ENCODE results near the gene ZNF230.
A peak's percentile ranks its signal among the peaks of the same experiment; 100 is the strongest.

The ZNF230 gene

DNA sequence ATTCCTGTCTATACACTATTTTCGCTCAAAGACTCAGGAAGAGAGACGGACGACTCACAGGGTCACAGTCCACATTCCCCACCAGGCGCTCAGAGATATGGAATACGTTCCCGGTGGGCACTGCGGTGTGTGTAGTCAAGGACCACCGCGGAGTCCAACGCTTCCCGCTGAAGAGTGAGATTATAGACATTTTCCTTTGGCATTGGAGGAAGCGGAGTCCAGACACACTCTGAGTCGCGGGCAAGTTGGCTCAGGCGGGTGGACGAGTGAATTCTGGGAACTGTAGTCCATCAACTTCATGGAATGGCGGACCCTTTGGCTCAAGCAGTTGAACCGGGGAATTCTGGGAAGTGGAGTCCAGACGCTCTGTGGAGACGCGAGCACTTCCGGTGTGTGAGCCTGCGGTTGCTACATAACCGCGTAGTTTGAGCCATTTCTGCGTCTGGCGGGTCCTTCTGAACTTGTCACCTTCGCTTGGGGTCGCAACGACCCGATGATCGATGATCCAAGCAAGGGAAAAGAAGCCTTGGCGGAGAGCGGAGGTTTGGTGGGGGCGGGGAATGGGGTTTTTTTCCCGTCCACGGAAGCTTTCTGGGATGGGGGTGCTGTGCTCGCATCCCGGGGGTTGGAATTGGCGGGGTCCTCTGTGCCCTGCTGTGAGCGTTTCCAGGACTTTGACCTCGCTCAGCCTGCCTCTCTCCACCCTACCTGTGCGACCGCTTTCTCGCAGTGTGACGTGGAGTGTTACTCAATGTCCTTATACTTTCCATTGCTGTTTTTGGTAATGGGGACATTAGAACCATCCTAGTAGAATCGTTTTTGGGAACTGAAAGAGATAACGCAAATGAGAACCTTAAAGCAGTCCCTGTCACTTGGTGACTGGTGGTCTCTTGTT is at the start of gene ZNF230:
TSS of gene ZNF230 (plus strand) at position 392 of the 895 bp plus-strand sequence. CDS start 4,122 bp downstream, outside the sequence.
- DNase-seq (ENCODE audit: low read depth in 2 of 2): peak; percentile 66 to 73

DNA sequence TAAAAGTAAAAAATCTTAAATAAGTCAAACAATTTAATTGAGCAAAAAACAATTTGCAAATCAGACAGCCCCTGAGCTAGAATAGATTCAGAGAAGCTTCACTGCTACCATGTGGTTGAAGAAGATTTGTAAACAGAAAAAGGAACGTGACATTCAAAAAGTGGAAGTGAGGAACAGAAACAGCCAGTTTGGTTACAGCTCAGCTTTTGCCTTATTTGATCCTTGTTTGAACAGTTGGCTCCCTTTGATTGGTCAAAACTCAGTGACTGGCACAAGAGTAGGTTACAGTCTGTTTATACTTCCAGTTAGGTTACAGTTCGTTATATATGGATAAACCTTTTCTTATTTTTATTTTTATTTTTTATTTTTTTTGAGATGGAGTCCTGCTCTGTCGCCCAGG is 45.9 kb upstream of the ZNF230 start:
- no peak for DNase-seq (ENCODE audit: low read depth in 2 of 2)

DNA sequence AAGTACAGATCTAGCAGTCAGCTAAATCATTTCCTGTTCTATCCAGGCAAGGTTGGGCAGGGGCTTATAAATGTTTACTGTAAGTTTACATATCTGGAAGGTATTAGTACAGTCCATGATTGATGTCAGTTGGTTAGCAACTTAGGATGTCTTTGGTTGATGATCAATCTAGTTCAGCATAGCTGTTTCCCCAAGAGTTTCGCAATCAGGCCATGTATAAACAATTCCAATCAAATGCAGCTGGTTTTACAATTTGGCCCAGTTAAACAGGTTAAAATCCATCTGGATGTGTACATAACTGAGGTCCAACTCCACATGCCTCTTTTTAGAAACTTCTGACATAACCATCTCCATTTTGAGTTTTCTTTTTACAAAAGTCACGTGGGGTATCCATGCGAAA is 44.9 kb upstream of the ZNF230 start:
- DNase-seq (ENCODE audit: low read depth in 2 of 2): no peak

DNA sequence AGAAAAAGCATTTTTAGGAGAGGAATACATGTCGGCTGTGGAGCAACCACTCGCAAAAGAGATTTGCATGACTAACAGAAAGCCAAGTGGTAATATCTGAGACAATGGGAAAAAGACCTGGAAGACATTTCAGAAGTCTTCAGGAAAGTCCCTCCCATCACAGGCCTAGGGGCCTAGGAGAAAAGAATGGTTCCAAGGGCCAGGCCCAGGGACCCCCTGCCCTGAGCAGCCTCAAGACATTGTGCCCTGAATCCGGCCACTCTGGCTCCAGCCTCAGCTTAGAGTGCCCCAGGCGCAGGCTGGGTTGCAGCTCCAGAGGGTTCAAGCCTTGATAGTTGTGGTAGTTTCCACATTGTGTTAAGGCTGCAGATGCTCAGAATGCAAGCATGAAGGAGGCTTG is 42.3 kb upstream of the ZNF230 start:
- no peak for DNase-seq (ENCODE audit: low read depth in 2 of 2)

DNA sequence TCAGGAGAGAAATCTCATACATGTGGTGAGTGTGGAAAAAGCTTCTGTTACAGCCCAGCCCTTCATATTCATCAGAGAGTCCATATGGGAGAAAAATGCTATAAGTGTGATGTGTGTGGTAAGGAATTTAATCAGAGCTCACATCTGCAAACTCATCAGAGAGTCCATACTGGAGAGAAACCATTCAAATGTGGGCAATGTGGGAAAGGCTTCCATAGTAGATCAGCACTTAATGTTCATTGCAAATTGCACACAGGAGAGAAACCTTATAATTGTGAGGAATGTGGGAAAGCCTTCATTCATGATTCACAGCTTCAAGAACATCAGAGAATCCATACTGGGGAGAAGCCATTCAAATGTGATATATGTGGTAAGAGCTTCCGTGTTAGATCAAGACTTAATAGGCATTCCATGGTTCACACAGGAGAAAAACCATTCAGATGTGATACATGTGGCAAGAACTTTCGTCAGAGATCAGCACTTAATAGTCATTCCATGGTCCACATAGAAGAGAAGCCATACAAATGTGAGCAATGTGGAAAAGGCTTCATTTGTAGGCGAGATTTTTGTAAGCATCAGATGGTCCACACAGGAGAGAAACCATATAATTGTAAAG is 36.6 kb upstream of the ZNF230 start:
- no peak for DNase-seq (ENCODE audit: low read depth in 2 of 2)

DNA sequence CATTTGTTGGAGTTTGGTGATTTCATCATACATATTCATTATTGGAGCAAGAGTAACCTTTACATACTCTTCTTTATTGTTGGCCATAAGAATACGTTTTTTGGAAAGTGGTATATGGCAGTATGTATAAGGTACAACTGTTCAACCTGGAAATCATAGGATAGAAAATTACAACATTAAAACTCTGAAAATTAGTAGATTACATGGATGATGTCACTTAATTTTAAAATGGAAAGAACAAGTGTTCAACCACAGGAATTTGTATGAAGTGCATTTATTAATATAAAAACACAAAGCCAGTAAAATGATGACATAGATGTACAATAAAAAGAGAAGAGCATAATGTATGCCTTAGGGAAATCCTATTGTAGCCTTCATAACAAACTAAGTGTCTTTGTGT is 26.0 kb upstream of the ZNF230 start:
- no peak for DNase-seq (ENCODE audit: low read depth in 2 of 2)

DNA sequence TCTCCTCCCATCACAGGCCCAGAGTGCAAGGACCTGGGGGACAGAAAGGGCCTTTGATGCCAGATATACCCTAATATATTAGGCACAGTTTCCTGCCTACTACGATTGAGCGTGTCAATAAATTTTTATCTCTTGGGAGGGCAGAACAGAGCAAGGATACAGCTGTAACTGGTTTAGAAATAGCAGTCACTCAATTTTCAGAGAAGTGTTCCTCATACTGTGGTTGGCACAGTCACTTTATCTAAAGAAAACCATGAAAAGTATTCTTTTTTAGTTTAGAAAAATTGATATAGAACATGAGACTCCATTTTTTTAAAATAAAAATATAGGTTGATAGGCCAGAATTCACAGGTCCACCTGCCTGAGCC is 19.2 kb upstream of the ZNF230 start:
- DNase-seq (ENCODE audit: low read depth in 2 of 2): no peak

DNA sequence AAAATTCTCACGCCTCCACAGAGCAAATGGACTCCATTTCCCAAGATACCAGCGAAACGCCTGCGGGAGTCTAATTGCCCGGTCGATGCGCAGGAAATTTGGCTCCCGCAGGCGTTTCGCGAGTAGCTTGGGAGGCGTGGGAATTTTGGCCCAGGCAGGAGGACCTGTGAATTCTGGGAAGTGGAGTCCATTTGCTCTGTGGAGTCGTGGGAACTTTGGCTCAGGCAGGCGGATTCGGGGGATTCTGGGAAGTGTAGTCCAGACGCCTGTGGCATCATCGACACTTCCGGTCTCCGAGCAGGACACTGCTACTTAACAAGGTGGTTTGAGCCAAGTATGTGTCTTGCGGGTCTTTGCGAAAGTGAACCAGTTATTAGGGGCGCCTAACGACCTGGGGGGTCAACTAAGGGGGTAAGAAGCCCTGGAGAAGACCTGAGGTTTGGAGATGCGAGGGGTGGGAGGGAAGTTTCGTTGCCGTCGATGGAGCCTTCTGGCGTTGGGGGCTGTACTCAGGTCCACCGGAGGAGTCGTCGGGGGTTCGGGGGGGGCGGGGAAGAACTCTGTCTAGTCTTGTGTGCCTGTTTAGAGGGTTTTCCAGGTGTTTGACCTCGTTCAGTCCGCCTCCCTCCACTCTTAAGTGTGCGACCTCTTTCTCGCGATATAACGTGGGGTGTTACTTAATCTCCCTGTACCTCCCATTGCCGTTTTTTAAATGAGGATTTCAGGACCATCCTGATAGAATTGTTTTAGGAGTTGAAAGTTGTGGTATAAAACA is 18.7 kb upstream of the ZNF230 start, which contains the start of gene ZNF155:
TSS of gene ZNF155 (plus strand) at position 277 of the 775 bp plus-strand sequence. CDS start 4,356 bp downstream, outside the sequence.
- DNase-seq (ENCODE audit: low read depth in 2 of 2): peak; percentile 49 to 51

DNA sequence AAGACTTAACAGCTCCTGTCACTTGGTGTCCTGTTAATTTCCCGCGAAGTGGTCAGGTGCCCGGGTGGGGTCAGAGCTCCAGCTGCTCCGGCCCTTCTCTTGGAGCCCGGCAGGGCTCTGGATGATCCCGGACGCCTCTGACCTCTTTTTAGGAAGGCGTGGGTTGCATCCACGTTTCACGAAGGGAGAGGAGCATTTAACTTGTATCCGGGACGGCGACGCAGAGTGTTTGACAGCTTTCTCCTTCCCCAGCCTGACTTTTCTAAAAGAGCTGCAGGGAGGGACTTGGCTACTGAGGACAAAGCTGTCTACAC is 18.1 kb upstream of the ZNF230 start:
- DNase-seq (ENCODE audit: low read depth in 2 of 2): no peak

DNA sequence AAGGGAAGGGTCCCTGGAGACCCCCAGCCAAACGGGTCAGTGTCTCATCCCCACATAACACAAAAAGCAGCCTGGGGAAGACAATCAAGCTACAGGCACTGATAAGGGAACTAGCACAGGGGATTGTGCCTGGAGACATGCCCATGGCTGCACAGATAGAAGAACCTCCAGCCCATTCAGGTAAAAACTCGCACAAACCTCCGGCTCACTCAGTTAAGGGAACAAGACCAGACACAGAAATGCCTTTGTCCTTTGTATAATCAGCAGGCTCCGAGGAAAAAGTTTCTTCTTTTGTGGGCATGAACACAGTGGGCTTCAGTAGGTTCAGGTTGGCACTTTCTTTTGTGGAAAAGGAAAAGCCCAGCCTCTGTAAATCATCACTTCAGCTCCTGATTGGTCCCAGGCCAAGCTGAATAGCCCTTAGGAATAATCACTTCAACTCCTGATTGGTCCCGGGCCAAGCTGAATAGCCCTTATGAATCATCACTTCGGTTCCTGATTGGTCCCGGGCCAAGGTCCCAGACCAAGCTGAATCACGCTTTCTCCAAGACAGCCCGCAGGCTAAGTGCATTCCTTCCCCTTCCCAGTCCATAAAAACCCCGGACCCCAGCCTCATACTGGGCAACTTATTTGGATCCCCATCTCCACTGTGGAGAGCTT is 5.0 kb upstream of the ZNF230 start:
- no peak for DNase-seq (ENCODE audit: low read depth in 2 of 2)

DNA sequence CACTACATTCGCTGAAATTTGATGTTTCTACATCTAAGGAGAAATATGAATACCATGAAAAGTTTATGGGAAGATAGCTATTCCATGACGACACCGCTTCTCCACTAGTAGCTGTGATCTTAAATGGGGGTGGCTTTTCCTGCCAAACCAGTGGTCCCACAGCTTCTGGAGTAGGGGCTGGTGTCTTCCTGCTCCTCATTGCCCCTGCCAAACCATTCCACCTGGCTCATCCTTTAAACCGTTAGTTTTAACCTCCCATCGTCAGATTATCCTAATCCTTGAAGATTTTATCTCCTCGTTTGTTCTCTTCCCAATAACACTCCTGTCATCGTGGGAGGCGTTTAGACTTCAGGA is 568 bp upstream of the ZNF230 start:
- DNase-seq (ENCODE audit: low read depth in 2 of 2): no peak

DNA sequence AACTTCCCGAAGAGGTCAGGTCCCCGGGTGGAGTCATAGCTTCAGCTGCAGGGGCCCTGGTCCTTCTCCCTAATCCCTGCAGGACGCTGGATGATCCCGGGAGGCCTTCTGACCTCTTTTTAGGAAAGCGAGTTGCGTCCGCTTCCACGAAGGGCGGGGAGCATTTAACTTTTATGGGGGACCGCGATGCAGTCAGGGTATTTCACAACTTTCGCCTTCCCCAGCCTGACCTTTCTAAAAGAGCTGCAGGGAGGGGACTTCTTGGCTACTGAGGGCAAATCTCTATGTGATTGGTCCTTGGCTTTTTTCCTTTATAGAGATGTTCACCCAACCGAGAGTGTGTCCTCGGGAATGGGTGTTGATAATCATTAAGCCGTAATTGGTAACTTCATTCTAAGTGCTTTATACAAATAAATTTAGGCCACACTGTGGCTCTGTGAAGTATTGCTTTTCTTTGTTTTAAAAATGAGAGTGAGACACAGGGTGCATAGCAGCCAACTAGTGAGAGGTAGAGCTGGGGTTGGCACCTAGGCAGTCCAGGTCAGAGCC is 778 bp downstream of the ZNF230 start:
- DNase-seq (ENCODE audit: low read depth in 2 of 2): no peak

DNA sequence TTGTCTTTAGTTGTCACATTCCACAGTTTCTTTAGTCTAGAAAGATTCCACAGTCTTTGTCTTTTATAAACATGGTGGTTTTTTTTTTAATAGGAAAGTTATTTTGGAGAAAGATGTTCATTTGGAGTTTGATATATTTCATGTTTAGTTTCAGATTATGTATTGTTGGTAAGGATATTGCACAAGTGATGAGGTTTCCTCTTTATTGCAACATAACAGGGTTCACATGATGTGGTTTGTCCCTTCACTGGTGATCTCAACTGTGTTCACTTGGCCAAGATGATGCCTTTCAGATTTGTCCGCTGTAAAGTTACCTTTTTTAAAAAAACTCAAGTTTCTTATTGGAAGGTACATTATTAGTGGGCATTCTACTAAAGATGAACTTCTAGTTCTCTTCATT is 3.2 kb downstream of the ZNF230 start:
- DNase-seq (ENCODE audit: low read depth in 2 of 2): no peak

DNA sequence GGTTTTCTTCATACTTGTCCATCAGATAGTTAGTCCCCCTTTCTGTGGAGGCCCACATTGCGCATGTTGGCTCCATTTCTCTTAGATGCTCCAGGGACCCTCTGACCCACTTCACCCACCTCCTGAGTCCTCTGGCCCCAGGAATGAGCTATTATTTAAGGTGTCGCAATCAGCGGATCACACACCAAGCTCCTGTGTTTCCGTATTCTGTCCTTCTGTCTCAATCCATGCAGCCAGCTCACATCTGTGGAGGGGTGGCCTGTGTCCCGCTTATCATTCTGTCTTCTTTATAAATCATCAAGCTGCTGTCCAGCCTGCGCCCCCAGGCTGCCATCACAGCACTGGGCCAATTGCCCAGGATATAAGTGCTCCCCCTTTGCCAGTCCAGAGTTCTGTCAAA is 4.7 kb downstream of the ZNF230 start:
- no peak for DNase-seq (ENCODE audit: low read depth in 2 of 2)

DNA sequence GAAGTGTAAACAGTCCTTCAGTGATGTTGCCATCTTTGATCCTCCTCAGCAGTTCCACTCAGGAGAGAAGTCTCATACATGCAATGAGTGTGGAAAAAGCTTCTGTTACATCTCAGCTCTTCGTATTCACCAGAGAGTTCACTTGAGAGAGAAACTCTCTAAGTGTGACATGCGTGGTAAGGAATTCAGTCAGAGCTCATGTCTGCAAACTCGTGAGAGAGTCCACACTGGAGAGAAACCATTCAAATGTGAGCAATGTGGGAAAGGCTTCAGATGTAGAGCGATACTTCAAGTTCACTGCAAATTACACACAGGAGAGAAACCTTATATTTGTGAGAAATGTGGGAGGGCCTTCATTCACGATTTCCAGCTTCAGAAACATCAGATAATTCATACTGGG is 7.7 kb downstream of the ZNF230 start:
- DNase-seq (ENCODE audit: low read depth in 2 of 2): no peak

DNA sequence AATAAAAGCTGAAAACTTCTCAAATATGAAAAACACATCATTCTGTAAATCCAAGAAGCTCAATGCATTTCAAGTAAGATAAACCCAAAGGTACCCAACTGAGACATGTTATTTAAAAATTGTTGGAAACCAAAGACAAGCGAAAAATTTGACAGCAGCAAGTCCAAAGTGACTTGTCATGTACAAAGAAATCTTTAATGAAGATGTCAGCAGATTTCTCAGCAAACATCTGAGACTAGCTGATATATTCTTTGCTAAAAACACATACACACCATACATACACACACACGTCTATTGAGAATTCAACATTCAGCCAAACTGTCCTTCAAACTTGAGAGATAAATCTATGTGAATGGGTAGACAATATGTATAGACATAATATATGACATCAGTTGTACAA is 16.7 kb downstream of the ZNF230 start:
- DNase-seq (ENCODE audit: low read depth in 2 of 2): no peak

DNA sequence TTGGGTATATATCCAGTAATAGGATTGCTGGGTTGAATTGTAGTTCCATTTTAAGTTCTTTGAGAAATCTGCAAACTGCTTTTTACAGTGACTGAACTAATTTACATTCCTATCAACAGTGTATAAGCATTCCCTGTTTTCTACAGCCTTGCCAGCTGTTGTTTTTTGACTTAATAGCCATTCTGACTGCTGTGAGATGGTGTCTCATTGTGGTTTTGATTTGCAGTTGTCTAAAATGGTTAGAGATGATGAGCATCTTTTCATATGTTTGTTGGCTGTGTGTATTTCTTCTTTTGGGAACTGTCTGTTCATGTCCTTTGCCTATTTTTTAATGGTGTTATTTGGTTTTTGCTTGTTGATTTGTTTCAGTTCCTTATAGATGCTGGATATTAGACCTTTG is 18.5 kb downstream of the ZNF230 start:
- no peak for DNase-seq (ENCODE audit: low read depth in 2 of 2)

DNA sequence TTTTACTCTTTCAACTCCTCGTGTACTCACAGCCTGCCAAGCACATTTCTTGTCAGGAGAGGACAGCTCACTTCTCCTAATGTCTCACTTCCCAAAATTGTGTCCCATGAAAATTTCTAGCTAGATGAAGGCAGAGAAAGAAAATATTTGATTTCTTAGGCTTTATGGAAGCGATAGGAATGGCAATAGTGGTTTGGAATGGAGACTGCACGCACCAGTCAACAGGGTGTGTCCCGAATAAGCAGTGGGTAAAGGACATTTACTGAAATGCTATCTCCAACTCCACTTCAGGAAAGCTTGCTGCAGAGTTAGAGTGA is 22.1 kb downstream of the ZNF230 start:
- no peak for DNase-seq (ENCODE audit: low read depth in 2 of 2)

DNA sequence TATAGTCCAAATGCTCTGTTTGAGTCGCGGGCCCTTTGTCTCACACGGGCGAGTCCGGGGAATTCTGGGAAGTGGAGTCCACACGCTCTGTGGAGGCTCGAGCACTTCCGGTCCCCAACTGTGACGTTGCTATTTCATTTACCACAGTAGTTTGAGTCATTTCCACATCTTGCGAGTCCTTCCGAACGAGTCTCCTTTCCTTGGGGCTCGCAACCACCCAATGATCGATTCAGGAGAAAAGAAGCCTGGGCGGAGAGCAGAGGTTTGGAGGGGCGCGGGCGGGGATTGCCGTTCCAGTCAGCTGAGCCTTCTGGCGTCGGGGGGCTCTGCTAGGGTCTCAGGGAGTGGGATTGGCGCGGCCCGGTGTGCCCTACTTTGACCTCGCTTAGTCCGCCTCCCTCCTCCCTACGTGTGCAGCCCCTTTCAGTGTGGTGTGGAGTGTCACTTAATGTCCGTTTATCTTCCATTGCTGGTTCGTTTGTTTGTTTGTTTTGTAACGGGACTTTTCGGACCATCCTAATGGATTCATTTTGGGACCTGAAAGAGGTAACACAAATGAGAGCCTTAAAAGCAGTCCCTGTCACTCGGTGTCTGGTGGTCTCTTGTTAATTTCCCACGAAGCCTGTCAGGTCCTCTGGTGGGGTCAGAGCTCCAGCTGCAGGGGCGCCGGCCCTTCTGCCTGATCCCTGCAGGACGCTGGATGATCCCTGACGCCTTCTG is 22.6 kb downstream of the ZNF230 start, which contains the start of gene ZNF222:
TSS of gene ZNF222 (plus strand) at position 163 of the 720 bp plus-strand sequence. CDS start at position 221, 58 bp downstream.
- peak; percentile 56 to 62 for DNase-seq (ENCODE audit: low read depth in 2 of 2)

DNA sequence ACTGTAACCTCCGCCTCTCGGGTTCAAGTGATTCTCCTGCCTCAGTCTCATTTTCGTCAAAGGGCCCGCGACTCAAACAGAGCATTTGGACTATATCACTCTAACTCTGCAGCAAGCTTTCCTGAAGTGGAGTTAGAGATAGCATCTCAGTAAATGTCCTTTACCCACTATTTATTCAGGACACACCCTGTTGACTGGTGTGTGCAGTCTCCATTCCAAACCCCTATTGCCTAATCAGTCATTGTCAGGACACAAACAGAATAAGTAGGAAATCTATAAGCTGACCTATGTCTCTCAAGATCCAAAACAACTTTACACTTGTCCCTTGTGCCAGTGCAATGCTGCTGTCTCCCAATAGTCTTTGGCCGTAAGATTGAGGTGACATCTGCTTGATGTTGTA is 23.9 kb downstream of the ZNF230 start:
- DNase-seq (ENCODE audit: low read depth in 2 of 2): no peak

DNA sequence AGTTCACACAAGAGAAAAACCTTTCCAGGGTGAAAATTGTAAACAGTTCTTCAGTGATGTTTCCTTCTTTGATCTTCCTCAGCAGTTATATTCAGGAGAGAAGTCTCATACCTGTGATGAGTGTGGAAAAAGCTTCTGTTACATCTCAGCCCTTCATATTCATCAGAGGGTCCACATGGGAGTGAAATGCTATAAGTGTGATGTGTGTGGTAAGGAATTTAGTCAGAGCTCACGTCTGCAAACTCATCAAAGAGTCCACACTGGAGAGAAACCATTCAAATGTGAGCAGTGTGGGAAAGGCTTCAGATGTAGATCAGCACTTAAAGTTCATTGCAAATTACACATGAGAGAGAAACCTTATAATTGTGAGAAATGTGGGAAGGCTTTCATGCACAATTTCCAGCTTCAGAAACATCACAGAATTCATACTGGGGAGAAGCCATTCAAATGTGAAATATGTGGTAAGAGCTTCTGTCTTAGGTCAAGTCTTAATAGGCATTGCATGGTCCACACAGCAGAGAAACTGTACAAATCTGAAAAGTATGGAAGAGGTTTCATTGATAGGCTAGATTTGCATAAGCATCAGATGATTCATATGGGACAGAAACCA is 29.3 kb downstream of the ZNF230 start:
- DNase-seq (ENCODE audit: low read depth in 2 of 2): no peak

Data from stimulated activated CD8-positive, alpha-beta memory T cell treated with anti-CD3 and anti-CD28 coated beads, Interleukin-15, amount 100 ng/mL, for 4 hours (primary cell).